T-cell (primary cell): ENCODE measurements around the gene TTYH1. TPM values are rescaled to one million over a fixed set of nuclear protein-coding genes. Genes with fewer than 3 reads are reported as not detected.
"Not testable (repeated sequence)": the region's sequence is repeated elsewhere in the genome, so short reads cannot be mapped to it uniquely, and the experiment has no call there.

ENCODE experiments used
- ATAC-seq, 4 experiments: fragments of 200-7000 bp in 3 of 4; fragments of 150-1000 bp in 1 of 4; cut with Tn5 transposase; replicated peaks in 1 of 4; 1 replicate in 3 of 4; 2 replicates in 1 of 4; pipeline ENCODE4 v1.10.0; 2021; ENCODE audit warnings: moderate library complexity in 3 of 4, mild to moderate bottlenecking in 2 of 4, moderate number of reproducible peaks in 1 of 4
- CTCF ChIA-PET, 2 donors: fragments of 300-600 bp; sonication (Branson Sonifier 250); formaldehyde crosslinking; loops; one replicate each; lab custom pipeline; 2022; ENCODE audit warnings: antibody characterized with exemption in 2 of 2; lab: Charles Lee
- POLR2A ChIA-PET, 2 donors: fragments of 300-600 bp; sonication (Branson Sonifier 250); formaldehyde crosslinking; loops; one replicate each; lab custom pipeline; 2022; ENCODE audit warnings: antibody characterized with exemption in 2 of 2; lab: Charles Lee
- DNase-seq, 35 experiments: peaks; one replicate each; pipeline versions ENCODE4 v3.0.0 to v3.0.0-alpha.2; 2013 to 2023
- H3K27ac ChIP-seq: one replicate; pipeline ENCODE4 v1.5.1; 2013; ENCODE audit warnings: low read length
- H3K27me3 ChIP-seq, 2 experiments: replicated peaks in 1 of 2; 1 replicate in 1 of 2; 2 replicates in 1 of 2; pipeline versions ENCODE4 v1.6.1 to v1.7.0; 2013; ENCODE audit warnings: low read length in 1 of 2, mixed read lengths in 1 of 2; ENCODE audit not compliant: control insufficient read depth in 2 of 2, insufficient read depth in 2 of 2; ENCODE audit errors: extremely low read depth in 1 of 2
- H3K36me3 ChIP-seq, 2 donors: 1 replicate in 1 of 2; 2 replicates in 1 of 2; pipeline versions ENCODE4 v1.6.1 to v1.7.0; 2013; ENCODE audit warnings: low read length in 1 of 2; ENCODE audit not compliant: control insufficient read depth in 2 of 2, insufficient read depth in 1 of 2; ENCODE audit errors: extremely low read depth in 1 of 2
- H3K4me1 ChIP-seq, 2 experiments: 1 replicate in 1 of 2; 2 replicates in 1 of 2; pipeline versions ENCODE4 v1.6.1 to v1.7.0; 2013; ENCODE audit warnings: low read length in 2 of 2, mixed read lengths in 1 of 2; ENCODE audit not compliant: insufficient read depth in 2 of 2, control insufficient read depth in 1 of 2; ENCODE audit errors: extremely low read depth in 1 of 2
- H3K4me3 ChIP-seq, 2 donors: 1 replicate in 1 of 2; 2 replicates in 1 of 2; pipeline versions ENCODE4 v1.5.1 to v1.7.0; 2013; ENCODE audit warnings: mild to moderate bottlenecking in 2 of 2, low read length in 1 of 2, moderate library complexity in 1 of 2; ENCODE audit not compliant: control insufficient read depth in 1 of 2; ENCODE audit errors: extremely low read depth in 1 of 2
- H3K9me3 ChIP-seq: 2 replicates; pipeline ENCODE4 v1.7.0; 2013
- H3K27ac Mint-ChIP-seq, 2 donors: one replicate each; pipeline ENCODE4 v1.8.0; 2020 to 2021; ENCODE audit warnings: mild to moderate bottlenecking in 2 of 2, mixed read lengths in 2 of 2
- H3K27me3 Mint-ChIP-seq, 2 donors: one replicate each; pipeline ENCODE4 v1.8.0; 2021 to 2022; ENCODE audit warnings: mixed read lengths in 2 of 2
- H3K36me3 Mint-ChIP-seq: one replicate; pipeline ENCODE4 v1.8.0; 2021; ENCODE audit warnings: mixed read lengths
- H3K4me1 Mint-ChIP-seq, 3 donors: one replicate each; pipeline ENCODE4 v1.8.0; 2020 to 2022; ENCODE audit warnings: mixed read lengths in 3 of 3, mild to moderate bottlenecking in 1 of 3
- H3K4me3 Mint-ChIP-seq, 3 donors: one replicate each; pipeline ENCODE4 v1.8.0; 2020 to 2022; ENCODE audit warnings: mild to moderate bottlenecking in 3 of 3, mixed read lengths in 3 of 3, moderate library complexity in 3 of 3
- H3K9me3 Mint-ChIP-seq, 3 donors: one replicate each; pipeline ENCODE4 v1.8.0; 2020 to 2022; ENCODE audit warnings: mixed read lengths in 3 of 3
- WGBS: methylation state at CpG from one replicate; pipeline ENCODE4 v1.1.5; 2013; ENCODE audit warnings: missing lambda C conversion rate; ENCODE audit not compliant: insufficient coverage; 5-methylcytosine and 5-hydroxymethylcytosine counted together
- total RNA-seq, 35 experiments: library from RNA in 6 of 35; stranded (reverse) in 6 of 35; fragments of 120-200 nt in 1 of 35; gene quantifications; one replicate each; pipeline versions ENCODE4 v1.2.1 to v1.2.4 and lab custom pipeline; 2013 to 2026

TTYH1 gene
- total RNA-seq, 5 donors from 2014 or later (not counting 1 experiment from before 2014, with no cell fraction given) = 0.26 to 0.41 TPM; not detected in 3

- H3K9me3 Mint-ChIP-seq = no peaks in the 10 kb centered on the region
- no peak for DNase-seq
- ATAC-seq = no peak
- no peak overlapping the region for H3K27ac ChIP-seq
- no peak overlapping the region for H3K4me3 ChIP-seq
- no peak overlapping the region for H3K4me3 Mint-ChIP-seq
- CTCF ChIA-PET = no interaction called here
- no peaks in the 10 kb centered on the region for H3K36me3 Mint-ChIP-seq
- peaks cover 0 to 4% of the 10 kb centered on the region in 2 experiments for H3K27me3 ChIP-seq
- peaks cover 0 to 1% of the 10 kb centered on the region in 2 donors for H3K27me3 Mint-ChIP-seq
- POLR2A ChIA-PET = no interaction called here
- H3K9me3 ChIP-seq = no peaks in the 10 kb centered on the region
- H3K27ac Mint-ChIP-seq = no peak overlapping the region
- H3K4me1 ChIP-seq = peaks cover 0 to 20% of the 10 kb centered on the region in 2 experiments
- H3K4me1 Mint-ChIP-seq = peaks cover 17 to 31% (median 25%) of the 10 kb centered on the region in 3 donors
- peaks cover 0 to 6% of the 10 kb centered on the region in 2 donors for H3K36me3 ChIP-seq
- WGBS = 94% methylated on average over 14 of the region's 15 CpGs
These were observed 20.8 kb downstream of the TTYH1 start for GRCh38 chr19:54436031-54436523.

- ATAC-seq (no peak), DNase-seq (no peak)
- H3K4me3 ChIP-seq = no peak overlapping the region
- Mint-ChIP-seq H3K9me3 (no peaks in the 10 kb centered on the region), H3K4me3 (no peak overlapping the region), H3K27me3 (no peaks in the 10 kb centered on the region), H3K4me1 (peaks cover 16 to 27% (median 22%) of the 10 kb centered on the region in 3 donors), H3K36me3 (no peaks in the 10 kb centered on the region), H3K27ac (no peak overlapping the region)
- H3K9me3 ChIP-seq = no peaks in the 10 kb centered on the region
- H3K36me3 ChIP-seq = peaks cover 0 to 6% of the 10 kb centered on the region in 2 donors
- ChIA-PET CTCF (no interaction called here), POLR2A (no interaction called here)
- H3K27me3 ChIP-seq = peaks cover 0 to under 1% of the 10 kb centered on the region in 2 experiments
- WGBS = 100% methylated on average over 1 of the region's 10 CpGs
- H3K4me1 ChIP-seq = peaks cover 0 to 16% of the 10 kb centered on the region in 2 experiments
- no peak overlapping the region for H3K27ac ChIP-seq
These were observed 21.5 kb downstream of the TTYH1 start for GRCh38 chr19:54436628-54437252.

- no peaks in the 10 kb centered on the region for H3K9me3 Mint-ChIP-seq
- peaks cover 11 to 19% (median 19%) of the 10 kb centered on the region in 3 donors for H3K4me1 Mint-ChIP-seq
- 85% methylated on average over 10 of the region's 15 CpGs for WGBS
- H3K4me3 Mint-ChIP-seq = no peak overlapping the region
- H3K36me3 ChIP-seq = peaks cover 0 to 8% of the 10 kb centered on the region in 2 donors
- peaks cover 6% of the 10 kb centered on the region for H3K36me3 Mint-ChIP-seq
- H3K27ac Mint-ChIP-seq = no peak overlapping the region
- no peaks in the 10 kb centered on the region for H3K27me3 ChIP-seq
- ChIA-PET CTCF (interaction anchor here in 1 of 2 donors (0.6 kb wide), 1 partner anchor 67 kb away, joined by 3 read pairs; no protein-coding TSS in a partner anchor), POLR2A (no interaction called here)
- H3K9me3 ChIP-seq = no peaks in the 10 kb centered on the region
- H3K4me1 ChIP-seq = peaks cover 0 to 11% of the 10 kb centered on the region in 2 experiments
- no peak overlapping the region for H3K4me3 ChIP-seq
- no peak overlapping the region for H3K27ac ChIP-seq
- ATAC-seq (peak in 2 of 4 experiments; percentile 46 to 51), DNase-seq (peak in 2 of 35 experiments; percentile 16 to 17)
- no peaks in the 10 kb centered on the region for H3K27me3 Mint-ChIP-seq
These were observed 24.0 kb downstream of the TTYH1 start for GRCh38 chr19:54439174-54439851.

- no peak overlapping the region for H3K27ac ChIP-seq
- H3K9me3 ChIP-seq = no peaks in the 10 kb centered on the region
- no peaks in the 10 kb centered on the region for H3K27me3 Mint-ChIP-seq
- peaks cover 10% of the 10 kb centered on the region for H3K36me3 Mint-ChIP-seq
- no peaks in the 10 kb centered on the region for H3K27me3 ChIP-seq
- no peak overlapping the region for H3K4me3 Mint-ChIP-seq
- ATAC-seq (no peak), DNase-seq (no peak)
- peaks cover 0 to 17% of the 10 kb centered on the region in 2 donors for H3K36me3 ChIP-seq
- no peaks in the 10 kb centered on the region for H3K4me1 ChIP-seq
- H3K27ac Mint-ChIP-seq = no peak overlapping the region
- H3K4me3 ChIP-seq = no peak overlapping the region
- H3K4me1 Mint-ChIP-seq = peaks cover 2 to 10% (median 10%) of the 10 kb centered on the region in 3 donors
- CTCF ChIA-PET = no interaction called here
- WGBS = 97% methylated on average over 4 of the region's 5 CpGs
- no peaks in the 10 kb centered on the region for H3K9me3 Mint-ChIP-seq
- POLR2A ChIA-PET = no interaction called here
These were observed 25.4 kb downstream of the TTYH1 start for GRCh38 chr19:54440641-54441040.

GRCh38 chr19:54444737-54445136 lies 29.5 kb downstream of the TTYH1 start:
- Mint-ChIP-seq H3K27me3 (no peaks in the 10 kb centered on the region), H3K4me1 (peaks cover 17 to 28% (median 20%) of the 10 kb centered on the region in 3 donors), H3K27ac (no peak overlapping the region), H3K36me3 (peaks cover 11% of the 10 kb centered on the region), H3K4me3 (no peak overlapping the region), H3K9me3 (no peaks in the 10 kb centered on the region)
- ChIA-PET POLR2A (no interaction called here), CTCF (interaction anchor here in 1 of 2 donors (0.7 kb wide), 1 partner anchor 19 kb away, joined by 5 read pairs; the partner anchor contains the start of gene LENG9)
- WGBS = 86% methylated on average over 5 of the region's 7 CpGs
- no peak for ATAC-seq
- no peak overlapping the region for H3K27ac ChIP-seq
- H3K36me3 ChIP-seq = peaks cover 0 to 14% of the 10 kb centered on the region in 2 donors
- H3K27me3 ChIP-seq = no peaks in the 10 kb centered on the region
- no peaks in the 10 kb centered on the region for H3K9me3 ChIP-seq
- peaks cover 12 to 17% of the 10 kb centered on the region in 2 experiments for H3K4me1 ChIP-seq
- H3K4me3 ChIP-seq = no peak overlapping the region
- DNase-seq = no peak

GRCh38 chr19:54446349-54446748 lies 31.1 kb downstream of the TTYH1 start:
- H3K27ac Mint-ChIP-seq, H3K27ac ChIP-seq, H3K9me3 ChIP-seq, DNase-seq, H3K4me3 ChIP-seq, H3K9me3 Mint-ChIP-seq, POLR2A ChIA-PET, H3K27me3 ChIP-seq, ATAC-seq, H3K27me3 Mint-ChIP-seq: not testable (repeated sequence)
- H3K36me3 ChIP-seq = peaks cover 1 to 26% of the 10 kb centered on the region in 2 donors
- Mint-ChIP-seq H3K36me3 (peaks cover 20% of the 10 kb centered on the region), H3K4me3 (peak overlapping the region in 1 of 3 donors; percentile 100), H3K4me1 (peaks cover 33 to 43% (median 36%) of the 10 kb centered on the region in 3 donors)
- CTCF ChIA-PET = interaction anchor here in 1 of 2 donors (0.6 kb wide), 1 partner anchor 31 kb away, joined by 3 read pairs; no protein-coding TSS in a partner anchor
- 97% methylated on average over 6 of the region's 15 CpGs for WGBS
- peaks cover 17 to 33% of the 10 kb centered on the region in 2 experiments for H3K4me1 ChIP-seq
